GM12878 (cell line): Measurements from ENCODE around the gene SPP2. TPM values are rescaled to one million over a fixed set of nuclear protein-coding genes. Genes with fewer than 3 reads are reported as not detected.

Experiments
- BACH1 ChIP-seq: fragments of 450-650 bp; IDR thresholded peaks from 2 replicates; pipeline ENCODE4 v1.6.1; 2017; ENCODE audit warnings: mild to moderate bottlenecking, borderline replicate concordance
- BMI1 ChIP-seq: fragments of 450-650 bp; IDR thresholded peaks from 2 replicates; pipeline ENCODE4 v1.6.1; 2016; ENCODE audit warnings: mild to moderate bottlenecking, moderate library complexity, borderline replicate concordance
- PRDM15 ChIP-seq: fragments of 450-650 bp; formaldehyde crosslinking; IDR thresholded peaks from 2 replicates; pipeline ENCODE4 v1.4.0; 2020; ENCODE audit warnings: mild to moderate bottlenecking, moderate library complexity
- TARDBP ChIP-seq: IDR thresholded peaks from 2 replicates; pipeline ENCODE4 v1.6.1; 2016; ENCODE audit warnings: borderline replicate concordance
- polyA plus RNA-seq, 11 experiments: library from polyadenylated mRNA; depleted of rRNA in 4 of 11; unstranded in 6 of 11; stranded (reverse) in 5 of 11; fragments of >200 nt; fragmentation: Nextera tagmentation in 4 of 11; fragmentation: Illumina TruSeq in 1 of 11; extraction: Ambion mirVana in 4 of 11; extraction: Trizol in 1 of 11; gene quantifications; 1 replicate in 1 of 11; 2 replicates in 10 of 11; pipeline versions ENCODE4 v1.2.1 to v1.2.3, GENCODE V29; 2011 to 2016; ENCODE audit warnings: inconsistent platforms in 2 of 11, missing spikeins in 2 of 11, low read depth in 1 of 11
- total RNA-seq, 4 experiments: library from RNA; depleted of rRNA in 3 of 4; stranded (reverse); fragments of >200 nt in 3 of 4; fragmentation: Illumina TruSeq in 1 of 4; extraction: Trizol in 1 of 4; gene quantifications; 2 replicates each; pipeline versions ENCODE4 v1.2.1 to v1.2.3, GENCODE V29; 2013 to 2021
- TF ChIP-seq, protein P1 (sequence below): IDR thresholded peaks from 2 replicates; pipeline ENCODE4 v1.6.1; 2011; ENCODE audit warnings: borderline replicate concordance, low read depth, mild to moderate bottlenecking, moderate library complexity, mixed read lengths, low read length; ENCODE audit not compliant: insufficient read depth; ENCODE audit errors: extremely low read length
- TF ChIP-seq, protein P2 (sequence below): fragments of 450-650 bp; IDR thresholded peaks from 2 replicates; pipeline ENCODE4 v1.6.1; 2017; ENCODE audit warnings: mild to moderate bottlenecking

SPP2 gene
- total and polyA plus RNA-seq, 10 of the 15 experiments (the other 5 are each of a cell fraction or from before 2014, with no cell fraction given): not detected

- TF ChIP-seq, protein P1, sequence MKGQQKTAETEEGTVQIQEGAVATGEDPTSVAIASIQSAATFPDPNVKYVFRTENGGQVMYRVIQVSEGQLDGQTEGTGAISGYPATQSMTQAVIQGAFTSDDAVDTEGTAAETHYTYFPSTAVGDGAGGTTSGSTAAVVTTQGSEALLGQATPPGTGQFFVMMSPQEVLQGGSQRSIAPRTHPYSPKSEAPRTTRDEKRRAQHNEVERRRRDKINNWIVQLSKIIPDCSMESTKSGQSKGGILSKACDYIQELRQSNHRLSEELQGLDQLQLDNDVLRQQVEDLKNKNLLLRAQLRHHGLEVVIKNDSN: no peak
- TF ChIP-seq BACH1: no peak
- no peak for TF ChIP-seq PRDM15 (CRISPR knock-in tag)
- TF ChIP-seq BMI1: no peak
- no peak for TF ChIP-seq TARDBP
- TF ChIP-seq, protein P2, sequence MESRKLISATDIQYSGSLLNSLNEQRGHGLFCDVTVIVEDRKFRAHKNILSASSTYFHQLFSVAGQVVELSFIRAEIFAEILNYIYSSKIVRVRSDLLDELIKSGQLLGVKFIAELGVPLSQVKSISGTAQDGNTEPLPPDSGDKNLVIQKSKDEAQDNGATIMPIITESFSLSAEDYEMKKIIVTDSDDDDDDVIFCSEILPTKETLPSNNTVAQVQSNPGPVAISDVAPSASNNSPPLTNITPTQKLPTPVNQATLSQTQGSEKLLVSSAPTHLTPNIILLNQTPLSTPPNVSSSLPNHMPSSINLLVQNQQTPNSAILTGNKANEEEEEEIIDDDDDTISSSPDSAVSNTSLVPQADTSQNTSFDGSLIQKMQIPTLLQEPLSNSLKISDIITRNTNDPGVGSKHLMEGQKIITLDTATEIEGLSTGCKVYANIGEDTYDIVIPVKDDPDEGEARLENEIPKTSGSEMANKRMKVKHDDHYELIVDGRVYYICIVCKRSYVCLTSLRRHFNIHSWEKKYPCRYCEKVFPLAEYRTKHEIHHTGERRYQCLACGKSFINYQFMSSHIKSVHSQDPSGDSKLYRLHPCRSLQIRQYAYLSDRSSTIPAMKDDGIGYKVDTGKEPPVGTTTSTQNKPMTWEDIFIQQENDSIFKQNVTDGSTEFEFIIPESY: no peak
Measured at GRCh38 chr2:234071664-234072063, 21.2 kb downstream of the SPP2 start (continued).
